ENCODE data around the gene CLPTM1.

- TF ChIP-seq CTCF (IDR thresholded peaks at IDR 0.05 in 8 of 11, conservative IDR thresholded peaks at IDR 0.05 in 3 of 11) (no peak), POLR2A (IDR thresholded peaks at IDR 0.05) (no peak)
These were observed 66.8 kb downstream of the CLPTM1 start for GRCh38 chr19:45021971-45022370.

All from spleen (tissue), 7 donors.